GM12878 (cell line): ENCODE data around the gene FBXW12. TPM values are rescaled to one million over a fixed set of nuclear protein-coding genes. Genes with fewer than 3 reads are reported as not detected.

Experiments used
- ATAC-seq: fragments of 200-7000 bp; cut with Tn5 transposase; 3 replicates; pipeline ENCODE4 v1.9.1; 2020; ENCODE audit warnings: mild to moderate bottlenecking, moderate library complexity
- BruUV-seq: library from RNA; stranded (reverse); fragments of 400-500 nt; replicated peaks from 2 replicates; lab custom pipeline; 2021; lab: Mats Ljungman, UMichigan
- CTCF ChIA-PET: fragments of 300-600 bp; sonication (Branson Sonifier 250); formaldehyde crosslinking; extraction: SDS; loops from one replicate; lab custom pipeline; 2021; ENCODE audit warnings: inconsistent platforms; lab: Yijun Ruan, JAX
- POLR2A ChIA-PET: fragments of 350-600 bp; formaldehyde crosslinking; extraction: SDS; loops from one replicate; lab custom pipeline; 2021; ENCODE audit warnings: inconsistent platforms; lab: Charles Lee
- RAD21 ChIA-PET: fragments of 300-600 bp; sonication (Branson Sonifier 250); formaldehyde crosslinking; loops from one replicate; lab custom pipeline; 2023; ENCODE audit warnings: antibody characterized with exemption; ENCODE audit not compliant: unreplicated experiment; lab: Charles Lee
- SMC1A ChIA-PET: fragments of 300-600 bp; sonication (Branson Sonifier 250); formaldehyde crosslinking; loops from one replicate; lab custom pipeline; 2023; ENCODE audit not compliant: unreplicated experiment, uncharacterized antibody; lab: Charles Lee
- DNase-seq: peaks from one replicate; pipeline ENCODE4 v3.0.0-alpha.2; 2011; ENCODE audit warnings: low read depth, low spot score
- FAIRE-seq: peaks from 3 replicates; lab custom pipeline; 2011; peaks lifted over from hg19 to GRCh38; lab: Jason Lieb, UNC
- H2AFZ ChIP-seq: 2 replicates; pipeline ENCODE4 v1.6.0; 2011; ENCODE audit warnings: low read depth, low read length, control low read depth; ENCODE audit not compliant: control insufficient read depth
- H3K27ac ChIP-seq: 2 replicates; pipeline ENCODE4 v1.5.1; 2011; ENCODE audit warnings: control low read depth; ENCODE audit not compliant: control insufficient read depth, insufficient read depth
- H3K27me3 ChIP-seq, 2 experiments: replicated peaks in 1 of 2; 2 replicates each; pipeline versions ENCODE4 v1.6.0 to v1.6.1; 2011; ENCODE audit warnings: low read length in 1 of 2; ENCODE audit not compliant: control insufficient read depth in 2 of 2, insufficient read depth in 2 of 2
- H3K36me3 ChIP-seq, 2 experiments: 2 replicates each; pipeline ENCODE4 v1.5.1; 2011; ENCODE audit warnings: low read length in 1 of 2; ENCODE audit not compliant: control insufficient read depth in 2 of 2, insufficient read depth in 2 of 2
- H3K4me1 ChIP-seq: 2 replicates; pipeline ENCODE4 v1.6.1; 2011; ENCODE audit warnings: mild to moderate bottlenecking, low read length, moderate library complexity, mixed read lengths; ENCODE audit not compliant: control insufficient read depth, insufficient read depth
- H3K4me2 ChIP-seq: 2 replicates; pipeline ENCODE4 v1.6.0; 2011; ENCODE audit warnings: control low read depth; ENCODE audit not compliant: control insufficient read depth, insufficient read depth
- H3K4me3 ChIP-seq: fragments of 200-600 bp; sonication (generic); 2 replicates; pipeline ENCODE4 v1.5.1; 2016
- H3K79me2 ChIP-seq: 2 replicates; pipeline ENCODE4 v1.6.0; 2011; ENCODE audit warnings: low read length; ENCODE audit not compliant: control insufficient read depth, insufficient read depth
- H3K9ac ChIP-seq: 2 replicates; pipeline ENCODE4 v1.8.0; 2011; ENCODE audit warnings: low read length, control low read depth, mixed read lengths; ENCODE audit not compliant: control insufficient read depth, insufficient read depth
- H3K9me3 ChIP-seq: replicated peaks from 3 replicates; pipeline ENCODE4 v1.5.1; 2011; ENCODE audit warnings: mild to moderate bottlenecking, low read length; ENCODE audit not compliant: control insufficient read depth, insufficient read depth
- H4K20me1 ChIP-seq: 2 replicates; pipeline ENCODE4 v1.6.0; 2011; ENCODE audit not compliant: control insufficient read depth, insufficient read depth
- CHD4 ChIP-seq: fragments of 200-600 bp; sonication (generic); IDR thresholded peaks from 2 replicates; pipeline ENCODE4 v1.6.1; 2016; ENCODE audit warnings: mild to moderate bottlenecking
- CTCF ChIP-seq, 3 experiments: IDR thresholded peaks in 2 of 3; conservative IDR thresholded peaks in 1 of 3; 2 replicates each; pipeline ENCODE4 v1.5.1; 2011; ENCODE audit warnings: low read depth in 3 of 3, low read length in 3 of 3, mild to moderate bottlenecking in 3 of 3, control low read depth in 2 of 3, moderate library complexity in 2 of 3, inconsistent platforms in 1 of 3, mixed read lengths in 1 of 3; ENCODE audit not compliant: control insufficient read depth in 2 of 3, insufficient read depth in 1 of 3; ENCODE audit errors: extremely low read depth in 1 of 3
- HDAC6 ChIP-seq: fragments of 200-600 bp; sonication (generic); IDR thresholded peaks from one replicate; pipeline ENCODE4 v1.8.0; 2017; ENCODE audit warnings: antibody characterized with exemption; ENCODE audit not compliant: unreplicated experiment
- IRF4 ChIP-seq: IDR thresholded peaks from 2 replicates; pipeline ENCODE4 v1.6.1; 2011; ENCODE audit warnings: low read depth, low read length
- MAX ChIP-seq: IDR thresholded peaks from 2 replicates; pipeline ENCODE4 v1.6.1; 2012; ENCODE audit warnings: low read depth, low read length, improper control_type of control experiment
- NFYB ChIP-seq: IDR thresholded peaks from 2 replicates; pipeline ENCODE4 v1.6.1; 2011; ENCODE audit warnings: low read depth, mild to moderate bottlenecking, low read length, improper control_type of control experiment, moderate library complexity; ENCODE audit not compliant: insufficient read depth
- RFX5 ChIP-seq: IDR thresholded peaks from 2 replicates; pipeline ENCODE4 v1.6.1; 2011; ENCODE audit warnings: low read depth, low read length, improper control_type of control experiment
- TCF7 ChIP-seq: IDR thresholded peaks from 2 replicates; pipeline ENCODE4 v1.6.1; 2014; ENCODE audit warnings: antibody characterized with exemption, borderline replicate concordance
- USF1 ChIP-seq: IDR thresholded peaks from 2 replicates; pipeline ENCODE4 v1.6.1; 2011; ENCODE audit warnings: borderline replicate concordance, low read depth, mild to moderate bottlenecking, moderate library complexity, mixed read lengths, low read length; ENCODE audit not compliant: insufficient read depth; ENCODE audit errors: extremely low read length
- ZBTB4 ChIP-seq: fragments of 450-650 bp; formaldehyde crosslinking; IDR thresholded peaks from 2 replicates; pipeline ENCODE4 v1.4.0; 2022; ENCODE audit warnings: mild to moderate bottlenecking, moderate library complexity
- WGBS: methylation state at CpG from one replicate; pipeline ENCODE4 v1.1.6; 2016; ENCODE audit warnings: low lambda C conversion rate; ENCODE audit not compliant: insufficient replicate concordance, insufficient coverage; ENCODE audit errors: missing lambda C conversion rate; 5-methylcytosine and 5-hydroxymethylcytosine counted together
- in situ Hi-C: fragments of 300-500 bp; cut with MboI; formaldehyde crosslinking; loops from 9 replicates; pipeline ENCODE4 v1.14.3; 2018; ENCODE audit warnings: mixed read lengths
- intact Hi-C: fragments of 100-400 bp; cut with micrococcal nuclease; formaldehyde crosslinking; loops from one replicate; pipeline ENCODE4 v1.14.2; 2022; ENCODE audit not compliant: unreplicated experiment
- polyA plus RNA-seq, 11 experiments: library from polyadenylated mRNA; depleted of rRNA in 4 of 11; unstranded in 6 of 11; stranded (reverse) in 5 of 11; fragments of >200 nt; fragmentation: Nextera tagmentation in 4 of 11; fragmentation: Illumina TruSeq in 1 of 11; extraction: Ambion mirVana in 4 of 11; extraction: Trizol in 1 of 11; gene quantifications; 1 replicate in 1 of 11; 2 replicates in 10 of 11; pipeline versions ENCODE4 v1.2.1 to v1.2.3, GENCODE V29; 2011 to 2016; ENCODE audit warnings: inconsistent platforms in 2 of 11, missing spikeins in 2 of 11, low read depth in 1 of 11
- total RNA-seq, 4 experiments: library from RNA; depleted of rRNA in 3 of 4; stranded (reverse); fragments of >200 nt in 3 of 4; fragmentation: Illumina TruSeq in 1 of 4; extraction: Trizol in 1 of 4; gene quantifications; 2 replicates each; pipeline versions ENCODE4 v1.2.1 to v1.2.3, GENCODE V29; 2013 to 2021

The FBXW12 gene
- total and polyA plus RNA-seq, 10 of the 15 experiments (the other 5 are each of a cell fraction or from before 2014, with no cell fraction given), result 0.04 to 0.18 (median 0.12) TPM; not detected in 4

- H3K27ac ChIP-seq, result no peak overlapping the region
- CTCF ChIA-PET, result no interaction called here
- no peak for DNase-seq
- no peaks in the 10 kb centered on the region; a peak in 1 of 4 replicates for H3K27me3 ChIP-seq
- FAIRE-seq, result no peak
- no peaks in the 10 kb centered on the region for H3K79me2 ChIP-seq
- H4K20me1 ChIP-seq, result no peaks in the 10 kb centered on the region
- no peak for ATAC-seq
- no peak overlapping the region for H3K4me2 ChIP-seq
- intact Hi-C loops, result no loop called here
- H2AFZ ChIP-seq, result no peak overlapping the region
- SMC1A ChIA-PET, result interaction anchor here (1.0 kb wide), 1 partner anchor 64 kb away, joined by 3 read pairs; no protein-coding TSS in a partner anchor
- no peaks in the 10 kb centered on the region for H3K36me3 ChIP-seq
- POLR2A ChIA-PET, result no interaction called here
- no peak for TF ChIP-seq RFX5
- TF ChIP-seq, all 136 proteins: peak for 0
- H3K4me3 ChIP-seq, result no peak overlapping the region
- WGBS, result 38% methylated on average over 7 of the region's 7 CpGs
- in situ Hi-C loops, result no loop called here
- no peak overlapping the region for H3K9ac ChIP-seq
- no peaks in the 10 kb centered on the region for H3K9me3 ChIP-seq
- no peaks in the 10 kb centered on the region for H3K4me1 ChIP-seq
- no TSS peak for BruUV-seq
- RAD21 ChIA-PET, result no interaction called here
Observed at GRCh38 chr3:48372377-48372770, 355 bp downstream of the FBXW12 start.

GRCh38 chr3:48372862-48373435 lies 930 bp downstream of the FBXW12 start:
- H3K27me3 ChIP-seq, result no peaks in the 10 kb centered on the region; a peak in 1 of 4 replicates
- no peaks in the 10 kb centered on the region for H3K79me2 ChIP-seq
- no peaks in the 10 kb centered on the region for H3K4me1 ChIP-seq
- ChIA-PET RAD21 (no interaction called here), SMC1A (no interaction called here), CTCF (no interaction called here), POLR2A (no interaction called here)
- no peak overlapping the region for H3K9ac ChIP-seq
- no peaks in the 10 kb centered on the region for H3K36me3 ChIP-seq
- no peak overlapping the region for H3K4me2 ChIP-seq
- H3K4me3 ChIP-seq, result no peak overlapping the region
- ATAC-seq (no peak), FAIRE-seq (no peak), DNase-seq (no peak)
- intact Hi-C loops (no loop called here), in situ Hi-C loops (no loop called here)
- no peak overlapping the region for H2AFZ ChIP-seq
- H3K27ac ChIP-seq, result no peak overlapping the region
- WGBS, result 27% methylated on average over 5 of the region's 5 CpGs
- no peaks in the 10 kb centered on the region for H3K9me3 ChIP-seq
- no peaks in the 10 kb centered on the region for H4K20me1 ChIP-seq
- BruUV-seq, result no TSS peak
- TF ChIP-seq ZBTB4 (CRISPR knock-in tag) (no peak), TCF7 (no peak), HDAC6 (no peak), CHD4 (no peak), USF1 (no peak), NFYB (no peak), IRF4 (no peak), MAX (no peak), CTCF (IDR thresholded peaks at IDR 0.05 in 2 of 3, conservative IDR thresholded peaks at IDR 0.05 in 1 of 3; ENCODE audit: control insufficient read depth in 2 of 3, extremely low read depth in 1 of 3, insufficient read depth in 1 of 3, low read depth in 3 of 3, low read length in 3 of 3) (no peak)
